CD14-positive monocyte (primary cell): ENCODE results near the gene CCDC54. TPM values are rescaled to one million over a fixed set of nuclear protein-coding genes. Genes with fewer than 3 reads are reported as not detected.

ENCODE experiments used
- DNase-seq, 3 donors: peaks; one replicate each; pipeline ENCODE4 v3.0.0-alpha.2; 2011 to 2022
- H2AFZ ChIP-seq: 2 replicates; pipeline ENCODE4 v1.6.0; 2012; ENCODE audit warnings: mild to moderate bottlenecking, low read depth, low read length, inconsistent platforms; ENCODE audit not compliant: insufficient read depth, poor library complexity, severe bottlenecking
- H3K27ac ChIP-seq, 2 donors: 1 replicate in 1 of 2; 2 replicates in 1 of 2; pipeline ENCODE4 v1.5.1; 2012 to 2013; ENCODE audit warnings: low read length in 2 of 2, control low read depth in 1 of 2, inconsistent platforms in 1 of 2, low read depth in 1 of 2, mild to moderate bottlenecking in 1 of 2
- H3K27me3 ChIP-seq, 2 donors: one replicate each; pipeline versions ENCODE4 v1.6.0 to v1.6.1; 2011 to 2013; ENCODE audit warnings: low read length in 2 of 2; ENCODE audit not compliant: control insufficient read depth in 2 of 2, insufficient read depth in 2 of 2
- H3K36me3 ChIP-seq, 2 donors: replicated peaks in 1 of 2; 1 replicate in 1 of 2; 2 replicates in 1 of 2; pipeline versions ENCODE4 v1.5.1 to v1.6.1; 2012 to 2013; ENCODE audit warnings: low read length in 2 of 2, control low read depth in 1 of 2, inconsistent platforms in 1 of 2, mild to moderate bottlenecking in 1 of 2; ENCODE audit not compliant: insufficient read depth in 2 of 2, control insufficient read depth in 1 of 2
- H3K4me1 ChIP-seq, 2 donors: 1 replicate in 1 of 2; 2 replicates in 1 of 2; pipeline versions ENCODE4 v1.5.1 to v1.6.1; 2012 to 2013; ENCODE audit warnings: low read length in 2 of 2, control low read depth in 1 of 2, inconsistent platforms in 1 of 2, mild to moderate bottlenecking in 1 of 2, moderate library complexity in 1 of 2; ENCODE audit not compliant: insufficient read depth in 2 of 2, control insufficient read depth in 1 of 2
- H3K4me2 ChIP-seq: replicated peaks from 2 replicates; pipeline ENCODE3; 2012; ENCODE audit warnings: low read length, moderate library complexity, mild to moderate bottlenecking; ENCODE audit not compliant: poor library complexity, severe bottlenecking; ENCODE audit errors: extremely low read depth
- H3K4me3 ChIP-seq, 3 experiments: fragments of 200-600 bp in 1 of 3; sonication (generic) in 1 of 3; replicated peaks in 1 of 3; 1 replicate in 2 of 3; 2 replicates in 1 of 3; pipeline ENCODE4 v1.5.1; 2011 to 2013; ENCODE audit warnings: low read length in 3 of 3, mild to moderate bottlenecking in 3 of 3, control low read depth in 2 of 3, low read depth in 2 of 3, inconsistent platforms in 1 of 3, moderate library complexity in 1 of 3
- H3K79me2 ChIP-seq: 2 replicates; pipeline ENCODE4 v1.6.0; 2012; ENCODE audit warnings: mild to moderate bottlenecking, control low read depth, inconsistent platforms, low read length, moderate library complexity; ENCODE audit not compliant: insufficient read depth
- H3K9ac ChIP-seq: 2 replicates; pipeline ENCODE4 v1.6.0; 2017; ENCODE audit warnings: low read length, mild to moderate bottlenecking; ENCODE audit not compliant: insufficient read depth, poor library complexity, severe bottlenecking
- H3K9me3 ChIP-seq, 2 donors: replicated peaks in 1 of 2; 1 replicate in 1 of 2; 2 replicates in 1 of 2; pipeline versions ENCODE4 v1.5.1 to v1.6.1; 2012 to 2013; ENCODE audit warnings: low read length in 2 of 2, control low read depth in 1 of 2; ENCODE audit not compliant: control insufficient read depth in 1 of 2, insufficient read depth in 1 of 2
- H4K20me1 ChIP-seq: 2 replicates; pipeline ENCODE4 v1.6.0; 2012; ENCODE audit warnings: mild to moderate bottlenecking, low read length, control low read depth, moderate library complexity; ENCODE audit not compliant: insufficient read depth
- H3K27ac Mint-ChIP-seq, 7 donors: one replicate each; pipeline ENCODE4 v1.8.0; 2020; ENCODE audit warnings: mild to moderate bottlenecking in 7 of 7, mixed read lengths in 7 of 7, moderate library complexity in 6 of 7, inconsistent platforms in 2 of 7
- H3K27me3 Mint-ChIP-seq, 3 donors: one replicate each; pipeline ENCODE4 v1.8.0; 2021 to 2022; ENCODE audit warnings: low read depth in 3 of 3, mild to moderate bottlenecking in 3 of 3, mixed read lengths in 3 of 3, moderate library complexity in 3 of 3, inconsistent platforms in 1 of 3
- H3K36me3 Mint-ChIP-seq, 2 donors: one replicate each; pipeline ENCODE4 v1.8.0; 2020; ENCODE audit warnings: mixed read lengths in 2 of 2, inconsistent platforms in 1 of 2, mild to moderate bottlenecking in 1 of 2
- H3K4me1 Mint-ChIP-seq: one replicate; pipeline ENCODE4 v1.8.0; 2020; ENCODE audit warnings: mild to moderate bottlenecking, mixed read lengths
- H3K4me3 Mint-ChIP-seq, 2 donors: one replicate each; pipeline ENCODE4 v1.8.0; 2020; ENCODE audit warnings: mild to moderate bottlenecking in 2 of 2, mixed read lengths in 2 of 2, moderate library complexity in 1 of 2
- H3K9me3 Mint-ChIP-seq, 7 donors: one replicate each; pipeline ENCODE4 v1.8.0; 2020 to 2022; ENCODE audit warnings: mixed read lengths in 7 of 7, mild to moderate bottlenecking in 6 of 7, moderate library complexity in 6 of 7, inconsistent platforms in 2 of 7
- WGBS: methylation state at CpG from one replicate; pipeline ENCODE4 v1.1.5; 2013; ENCODE audit warnings: missing lambda C conversion rate; ENCODE audit not compliant: insufficient coverage; 5-methylcytosine and 5-hydroxymethylcytosine counted together
- intact Hi-C, 2 donors: fragments of 100-400 bp; cut with micrococcal nuclease; formaldehyde crosslinking; loops; one replicate each; pipeline versions ENCODE4 v1.15.0 to v1.15.1; 2023
- polyA plus RNA-seq, 3 donors: library from polyadenylated mRNA; depleted of rRNA in 1 of 3; unstranded in 2 of 3; stranded (reverse) in 1 of 3; fragments of 300-500 nt in 2 of 3; fragments of >200 nt in 1 of 3; fragmentation: Illumina TruSeq in 2 of 3; gene quantifications; 1 replicate in 2 of 3; 2 replicates in 1 of 3; pipeline ENCODE4 v1.2.3, GENCODE V29; 2012 to 2021
- TF ChIP-seq, protein P1 (sequence below): fragments of 200-600 bp; IDR thresholded peaks from one replicate; pipeline ENCODE4 v1.8.0; 2022; ENCODE audit warnings: antibody characterized with exemption, mild to moderate bottlenecking

CCDC54 gene
- polyA plus RNA-seq, 3 donors = not detected

DNA sequence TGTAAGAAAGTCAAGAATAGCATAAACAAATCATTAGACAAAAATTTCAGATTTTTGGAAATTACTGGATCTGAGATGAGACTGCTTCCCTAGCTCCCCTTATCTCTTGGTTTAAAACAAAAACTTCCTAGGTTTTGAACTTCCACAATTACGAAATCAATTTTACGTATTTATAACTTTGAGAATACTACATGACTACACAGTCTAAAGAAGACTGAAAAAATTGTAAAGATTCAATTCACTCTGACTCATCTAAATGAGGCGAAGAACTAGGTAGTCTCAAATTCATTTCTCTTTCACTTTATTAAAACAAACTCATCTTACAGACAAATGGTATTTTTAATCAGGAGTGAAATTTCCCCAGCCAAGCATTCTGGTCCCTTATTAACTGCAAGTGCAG, 10.3 kb downstream of the CCDC54 start:
- TF ChIP-seq, protein P1, sequence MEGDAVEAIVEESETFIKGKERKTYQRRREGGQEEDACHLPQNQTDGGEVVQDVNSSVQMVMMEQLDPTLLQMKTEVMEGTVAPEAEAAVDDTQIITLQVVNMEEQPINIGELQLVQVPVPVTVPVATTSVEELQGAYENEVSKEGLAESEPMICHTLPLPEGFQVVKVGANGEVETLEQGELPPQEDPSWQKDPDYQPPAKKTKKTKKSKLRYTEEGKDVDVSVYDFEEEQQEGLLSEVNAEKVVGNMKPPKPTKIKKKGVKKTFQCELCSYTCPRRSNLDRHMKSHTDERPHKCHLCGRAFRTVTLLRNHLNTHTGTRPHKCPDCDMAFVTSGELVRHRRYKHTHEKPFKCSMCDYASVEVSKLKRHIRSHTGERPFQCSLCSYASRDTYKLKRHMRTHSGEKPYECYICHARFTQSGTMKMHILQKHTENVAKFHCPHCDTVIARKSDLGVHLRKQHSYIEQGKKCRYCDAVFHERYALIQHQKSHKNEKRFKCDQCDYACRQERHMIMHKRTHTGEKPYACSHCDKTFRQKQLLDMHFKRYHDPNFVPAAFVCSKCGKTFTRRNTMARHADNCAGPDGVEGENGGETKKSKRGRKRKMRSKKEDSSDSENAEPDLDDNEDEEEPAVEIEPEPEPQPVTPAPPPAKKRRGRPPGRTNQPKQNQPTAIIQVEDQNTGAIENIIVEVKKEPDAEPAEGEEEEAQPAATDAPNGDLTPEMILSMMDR = no peak
- Mint-ChIP-seq H3K36me3 (no peaks in the 10 kb centered on the region), H3K27ac (no peak overlapping the region), H3K27me3 (no peaks in the 10 kb centered on the region), H3K4me3 (no peak overlapping the region), H3K4me1 (peaks cover 4% of the 10 kb centered on the region), H3K9me3 (no peaks in the 10 kb centered on the region)
- Histone ChIP-seq H3K27ac (no peak overlapping the region), H2AFZ (no peak overlapping the region), H3K4me3 (no peak overlapping the region), H3K79me2 (no peaks in the 10 kb centered on the region), H3K36me3 (no peaks in the 10 kb centered on the region), H3K4me2 (no peak overlapping the region), H3K9ac (no peak overlapping the region), H3K4me1 (no peaks in the 10 kb centered on the region), H3K9me3 (no peaks in the 10 kb centered on the region), H3K27me3 (no peaks in the 10 kb centered on the region), H4K20me1 (no peaks in the 10 kb centered on the region)
- intact Hi-C loops = no loop called here
- WGBS = no CpG with 5 or more reads among the region's 3 CpGs
- DNase-seq = no peak

DNA sequence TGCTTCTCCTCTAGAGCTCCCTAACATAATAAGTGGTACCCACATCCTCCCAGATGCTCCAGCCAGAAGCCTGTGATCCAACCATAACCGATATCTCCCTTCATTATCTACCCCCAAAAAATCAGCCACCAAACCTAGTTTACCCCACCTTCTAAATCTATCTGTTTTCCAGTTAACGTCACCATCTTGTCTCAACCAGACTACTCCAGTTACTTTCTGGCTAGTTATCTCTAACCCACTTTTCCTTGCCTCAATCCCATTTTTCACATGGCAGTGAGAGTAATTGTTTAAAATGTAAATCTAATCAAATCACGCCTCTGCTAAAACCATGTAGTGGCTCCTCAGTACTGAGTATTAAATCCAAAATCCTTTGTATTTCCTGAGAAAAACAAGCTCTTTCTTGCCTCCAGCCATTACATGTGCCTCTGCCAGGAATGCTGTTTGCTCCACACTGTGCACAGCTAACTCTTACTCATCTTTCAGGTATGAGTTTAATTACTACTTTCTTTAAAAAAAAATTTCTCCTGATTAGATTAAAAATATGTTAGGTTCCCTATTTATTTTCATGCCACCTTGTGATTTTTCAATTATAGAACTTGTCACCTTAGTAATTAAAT, 15.4 kb downstream of the CCDC54 start:
- Mint-ChIP-seq H3K36me3 (no peaks in the 10 kb centered on the region), H3K27me3 (peaks cover 0 to 2% (median 0%) of the 10 kb centered on the region in 3 donors), H3K4me1 (no peaks in the 10 kb centered on the region), H3K4me3 (no peak overlapping the region), H3K27ac (no peak overlapping the region), H3K9me3 (no peaks in the 10 kb centered on the region)
- Histone ChIP-seq H3K4me2 (no peak overlapping the region), H3K27ac (no peak overlapping the region), H3K27me3 (no peaks in the 10 kb centered on the region), H3K36me3 (no peaks in the 10 kb centered on the region), H3K4me3 (no peak overlapping the region), H4K20me1 (no peaks in the 10 kb centered on the region), H3K9me3 (no peaks in the 10 kb centered on the region), H3K9ac (no peak overlapping the region), H2AFZ (no peak overlapping the region), H3K4me1 (no peaks in the 10 kb centered on the region), H3K79me2 (no peaks in the 10 kb centered on the region)
- DNase-seq = no peak
- WGBS = 90% methylated on average over 1 of the region's 3 CpGs
- TF ChIP-seq, protein P1 = no peak
- intact Hi-C loops = no loop called here
